ENCODE data around the gene SUPT20HL2. TPM values are rescaled to one million over a fixed set of nuclear protein-coding genes. Genes with fewer than 3 reads are reported as not detected.
A peak's percentile ranks its signal among the peaks of the same experiment; 100 is the strongest.

SUPT20HL2 gene
- total RNA-seq, 4 donors from 2014 or later = not detected

- Histone ChIP-seq H3K36me3 (no peaks in the 10 kb centered on the region), H3K27ac (no peak overlapping the region), H3K27me3 (no peaks in the 10 kb centered on the region), H3K4me3 (replicated peaks in 1 of 3) (no peak overlapping the region), H3K9me3 (no peaks in the 10 kb centered on the region), H3K4me1 (no peaks in the 10 kb centered on the region)
- peak in 1 of 2 donors; percentile 5 for DNase-seq
- no peak for TF ChIP-seq POLR2A (IDR thresholded peaks at IDR 0.05)
- TF ChIP-seq, protein P1, sequence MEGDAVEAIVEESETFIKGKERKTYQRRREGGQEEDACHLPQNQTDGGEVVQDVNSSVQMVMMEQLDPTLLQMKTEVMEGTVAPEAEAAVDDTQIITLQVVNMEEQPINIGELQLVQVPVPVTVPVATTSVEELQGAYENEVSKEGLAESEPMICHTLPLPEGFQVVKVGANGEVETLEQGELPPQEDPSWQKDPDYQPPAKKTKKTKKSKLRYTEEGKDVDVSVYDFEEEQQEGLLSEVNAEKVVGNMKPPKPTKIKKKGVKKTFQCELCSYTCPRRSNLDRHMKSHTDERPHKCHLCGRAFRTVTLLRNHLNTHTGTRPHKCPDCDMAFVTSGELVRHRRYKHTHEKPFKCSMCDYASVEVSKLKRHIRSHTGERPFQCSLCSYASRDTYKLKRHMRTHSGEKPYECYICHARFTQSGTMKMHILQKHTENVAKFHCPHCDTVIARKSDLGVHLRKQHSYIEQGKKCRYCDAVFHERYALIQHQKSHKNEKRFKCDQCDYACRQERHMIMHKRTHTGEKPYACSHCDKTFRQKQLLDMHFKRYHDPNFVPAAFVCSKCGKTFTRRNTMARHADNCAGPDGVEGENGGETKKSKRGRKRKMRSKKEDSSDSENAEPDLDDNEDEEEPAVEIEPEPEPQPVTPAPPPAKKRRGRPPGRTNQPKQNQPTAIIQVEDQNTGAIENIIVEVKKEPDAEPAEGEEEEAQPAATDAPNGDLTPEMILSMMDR (IDR thresholded peaks at IDR 0.05) = no peak
- intact Hi-C loops (cut with DNase I) = no loop called here
- WGBS, 2 donors = 24 to 30% methylated on average over 12 of the region's 12 CpGs
Measured at GRCh38 chrX:24282381-24283126, 31.3 kb downstream of the SUPT20HL2 start.

GRCh38 chrX:24277405-24277804, 36.5 kb downstream of the SUPT20HL2 start:
- no peaks in the 10 kb centered on the region for H3K9me3 ChIP-seq

DNA sequence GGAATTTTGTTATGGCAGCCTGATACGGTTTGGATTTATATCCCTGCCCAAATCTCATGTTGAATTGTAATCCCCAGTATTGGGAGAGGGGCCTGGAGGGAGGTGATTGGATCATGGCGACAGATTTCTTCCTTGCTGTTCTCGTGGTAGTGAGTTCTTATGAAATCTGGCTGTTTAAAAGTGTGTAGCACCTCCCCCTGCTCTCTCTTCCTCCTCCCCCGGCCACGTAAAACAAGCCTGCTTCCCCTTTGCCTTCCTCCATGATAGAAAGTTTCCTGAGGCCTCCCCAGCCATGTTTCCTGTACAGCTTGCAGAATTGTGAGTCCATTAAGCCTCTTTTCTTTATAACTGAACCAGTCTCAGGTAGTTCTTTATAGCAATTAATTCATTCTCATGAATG, 37.9 kb downstream of the SUPT20HL2 start:
- DNase-seq = no peak
- Histone ChIP-seq H3K27me3 (no peaks in the 10 kb centered on the region), H3K27ac (no peak overlapping the region), H3K36me3 (no peaks in the 10 kb centered on the region), H3K4me3 (replicated peaks in 1 of 3) (no peak overlapping the region), H3K9me3 (no peaks in the 10 kb centered on the region), H3K4me1 (no peaks in the 10 kb centered on the region)
- 76 to 93% methylated on average over 5 of the region's 5 CpGs for WGBS, 2 donors
- TF ChIP-seq POLR2A (IDR thresholded peaks at IDR 0.05) = no peak
- TF ChIP-seq, protein P1 (IDR thresholded peaks at IDR 0.05) = no peak
- intact Hi-C loops (cut with DNase I) = no loop called here

More at GRCh38 chrX:24277405-24277804, 36.5 kb downstream of the SUPT20HL2 start:
- no peak for DNase-seq
- TF ChIP-seq, protein P1 (IDR thresholded peaks at IDR 0.05) = no peak
- no peak for TF ChIP-seq POLR2A (IDR thresholded peaks at IDR 0.05)
- intact Hi-C loops (cut with DNase I) = no loop called here
- 95 to 96% methylated on average over 5 of the region's 5 CpGs for WGBS, 2 donors
- Histone ChIP-seq H3K27ac (no peak overlapping the region), H3K4me3 (replicated peaks in 1 of 3) (no peak overlapping the region), H3K4me1 (no peaks in the 10 kb centered on the region), H3K27me3 (no peaks in the 10 kb centered on the region), H3K36me3 (no peaks in the 10 kb centered on the region)

DNA sequence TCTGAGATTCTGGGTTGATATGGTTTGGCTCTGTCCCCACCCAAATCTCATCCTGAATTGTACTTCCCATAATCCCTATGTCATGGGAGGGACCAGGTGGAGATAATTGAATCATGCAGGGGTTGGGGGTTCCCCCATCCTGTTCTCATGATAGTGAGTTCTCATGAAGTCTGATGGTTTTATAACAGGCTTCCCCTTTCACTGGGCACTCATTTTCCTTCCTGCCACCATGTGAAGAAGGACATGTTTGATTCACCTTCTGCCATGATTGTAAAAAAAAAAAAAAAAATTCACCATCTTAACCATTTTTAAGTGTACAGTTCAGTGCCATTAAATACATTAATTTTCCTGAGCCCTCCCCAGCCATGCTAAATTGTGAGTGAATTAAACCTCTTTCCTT, 42.6 kb downstream of the SUPT20HL2 start:
- Histone ChIP-seq H3K4me3 (replicated peaks in 1 of 3) (no peak overlapping the region), H3K4me1 (no peaks in the 10 kb centered on the region), H3K9me3 (no peaks in the 10 kb centered on the region), H3K27me3 (no peaks in the 10 kb centered on the region), H3K27ac (no peak overlapping the region), H3K36me3 (no peaks in the 10 kb centered on the region)
- intact Hi-C loops (cut with DNase I) = no loop called here
- TF ChIP-seq, protein P1 (IDR thresholded peaks at IDR 0.05) = no peak
- no peak for TF ChIP-seq POLR2A (IDR thresholded peaks at IDR 0.05)
- DNase-seq = no peak

GRCh38 chrX:24268786-24269185, 45.1 kb downstream of the SUPT20HL2 start:
- Histone ChIP-seq H3K4me1 (no peaks in the 10 kb centered on the region), H3K27me3 (no peaks in the 10 kb centered on the region), H3K36me3 (no peaks in the 10 kb centered on the region), H3K9me3 (no peaks in the 10 kb centered on the region), H3K4me3 (replicated peaks in 1 of 3) (no peak overlapping the region), H3K27ac (no peak overlapping the region)
- WGBS, 2 donors = 83 to 90% methylated on average over 5 of the region's 5 CpGs
- TF ChIP-seq, protein P1 (IDR thresholded peaks at IDR 0.05) = no peak
- no peak for TF ChIP-seq POLR2A (IDR thresholded peaks at IDR 0.05)
- intact Hi-C loops (cut with DNase I) = no loop called here
- DNase-seq = no peak
